Endothelial cell of umbilical vein (primary cell): ENCODE measurements around the gene PRKCZ. TPM values are rescaled to one million over a fixed set of nuclear protein-coding genes. Genes with fewer than 3 reads are reported as not detected.

Experiments
- BruUV-seq: library from RNA; stranded (reverse); fragments of 400-500 nt; replicated peaks from 2 replicates; lab custom pipeline; 2021; lab: Mats Ljungman, UMichigan
- CTCF ChIA-PET: fragments of 300-600, 350-600 bp; sonication (Branson Sonifier 250); formaldehyde crosslinking; loops from one replicate; lab custom pipeline; 2021; ENCODE audit warnings: antibody characterized with exemption, inconsistent platforms; lab: Charles Lee
- POLR2A ChIA-PET: fragments of 300-600, 350-600 bp; sonication (Branson Sonifier 250); formaldehyde crosslinking; loops from one replicate; lab custom pipeline; 2021; ENCODE audit warnings: antibody characterized with exemption, inconsistent platforms; lab: Charles Lee
- DNase-seq: peaks from one replicate; pipeline ENCODE4 v3.0.0-alpha.2; 2011; ENCODE audit warnings: low read depth, low spot score
- FAIRE-seq: peaks from 2 replicates; lab custom pipeline; 2011; peaks lifted over from hg19 to GRCh38; lab: Jason Lieb, UNC
- H2AFZ ChIP-seq: 2 replicates; pipeline ENCODE4 v1.6.0; 2012; ENCODE audit warnings: low read depth, low read length, control low read depth, inconsistent platforms
- H3K27ac ChIP-seq: 2 replicates; pipeline ENCODE4 v1.5.1; 2011; ENCODE audit warnings: low read depth, mild to moderate bottlenecking, control low read depth, low read length, moderate library complexity; ENCODE audit not compliant: insufficient read depth
- H3K27me3 ChIP-seq, 2 experiments: 2 replicates each; pipeline versions ENCODE4 v1.6.0 to v1.6.1; 2011; ENCODE audit warnings: low read length in 2 of 2, mixed read lengths in 1 of 2; ENCODE audit not compliant: control insufficient read depth in 2 of 2, insufficient read depth in 2 of 2
- H3K36me3 ChIP-seq, 2 experiments: 2 replicates in 1 of 2; 3 replicates in 1 of 2; pipeline ENCODE4 v1.5.1; 2011; ENCODE audit warnings: low read length in 2 of 2, mild to moderate bottlenecking in 1 of 2, moderate library complexity in 1 of 2; ENCODE audit not compliant: control insufficient read depth in 2 of 2, insufficient read depth in 2 of 2; ENCODE audit errors: extremely low read depth in 1 of 2
- H3K4me1 ChIP-seq: 3 replicates; pipeline ENCODE4 v1.5.1; 2011; ENCODE audit warnings: mild to moderate bottlenecking, low read length; ENCODE audit not compliant: control insufficient read depth, insufficient read depth; ENCODE audit errors: extremely low read depth
- H3K4me2 ChIP-seq: 2 replicates; pipeline ENCODE4 v1.6.1; 2011; ENCODE audit warnings: low read length, control low read depth, mixed read lengths; ENCODE audit not compliant: insufficient read depth
- H3K4me3 ChIP-seq, 3 experiments: fragments of 200-600 bp in 1 of 3; sonication (generic), shearing (Covaris generic) in 1 of 3; replicated peaks in 1 of 3; 2 replicates each; pipeline ENCODE4 v1.5.1; 2011 to 2016; ENCODE audit warnings: control low read depth in 3 of 3, low read length in 3 of 3, mild to moderate bottlenecking in 2 of 3, inconsistent platforms in 1 of 3, low read depth in 1 of 3, moderate library complexity in 1 of 3; ENCODE audit not compliant: insufficient read depth in 1 of 3
- H3K79me2 ChIP-seq: 2 replicates; pipeline ENCODE4 v1.6.0; 2012; ENCODE audit warnings: low read length, inconsistent platforms; ENCODE audit not compliant: control insufficient read depth, insufficient read depth
- H3K9ac ChIP-seq: replicated peaks from 2 replicates; pipeline ENCODE3; 2011; ENCODE audit warnings: low read length, control low read depth; ENCODE audit not compliant: insufficient read depth; ENCODE audit errors: extremely low read depth
- H3K9me1 ChIP-seq: replicated peaks from 3 replicates; pipeline ENCODE4 v1.6.0; 2011; ENCODE audit warnings: mild to moderate bottlenecking, low read length; ENCODE audit not compliant: control insufficient read depth, insufficient read depth; ENCODE audit errors: extremely low read depth
- H3K9me3 ChIP-seq: replicated peaks from 2 replicates; pipeline ENCODE4 v1.5.1; 2012; ENCODE audit warnings: low read length, inconsistent platforms; ENCODE audit not compliant: control insufficient read depth, insufficient read depth
- H4K20me1 ChIP-seq: replicated peaks from 2 replicates; pipeline ENCODE3; 2011; ENCODE audit warnings: mild to moderate bottlenecking, low read length; ENCODE audit not compliant: control insufficient read depth, insufficient read depth; ENCODE audit errors: extremely low read depth
- EZH2 ChIP-seq: IDR thresholded peaks from 2 replicates; pipeline ENCODE4 v1.6.1; 2012; ENCODE audit warnings: borderline replicate concordance, low read depth, mild to moderate bottlenecking, moderate library complexity, low read length, inconsistent platforms; ENCODE audit not compliant: severe bottlenecking
- FOS ChIP-seq: IDR thresholded peaks from 2 replicates; pipeline ENCODE4 v1.6.1; 2011; ENCODE audit warnings: mild to moderate bottlenecking, low read length, moderate library complexity, borderline replicate concordance; ENCODE audit not compliant: insufficient read depth
- GATA2 ChIP-seq: IDR thresholded peaks from 2 replicates; pipeline ENCODE4 v1.7.0; 2011; ENCODE audit warnings: low read depth, mild to moderate bottlenecking, moderate library complexity, mixed read lengths, low read length; ENCODE audit not compliant: insufficient read length, insufficient read depth
- JUN ChIP-seq: IDR thresholded peaks from 2 replicates; pipeline ENCODE4 v1.6.1; 2011; ENCODE audit warnings: borderline replicate concordance, low read depth; ENCODE audit not compliant: insufficient read length, insufficient read depth
- MYC ChIP-seq: IDR thresholded peaks from one replicate; pipeline ENCODE4 v1.6.1; 2011; ENCODE audit warnings: mild to moderate bottlenecking, low read depth, low read length
- POLR2A ChIP-seq: IDR thresholded peaks from 2 replicates; pipeline ENCODE4 v1.6.1; 2012; ENCODE audit warnings: low read depth, mild to moderate bottlenecking, control low read depth, low read length
- POLR2AphosphoS5 ChIP-seq: IDR thresholded peaks from 2 replicates; pipeline ENCODE4 v1.6.1; 2012; ENCODE audit warnings: low read depth, mild to moderate bottlenecking, control low read depth, low read length, moderate library complexity; ENCODE audit not compliant: insufficient read depth
- dilution Hi-C: fragments of 300-500 bp; cut with MboI; formaldehyde crosslinking; loops from one replicate; pipeline ENCODE4 v1.15.0; 2019; ENCODE audit warnings: low sequenced_read_pairs; ENCODE audit not compliant: extremely low pct_ligation_motif_present
- intact Hi-C: fragments of 100-400 bp; cut with micrococcal nuclease; formaldehyde crosslinking; loops from one replicate; pipeline ENCODE4 v1.10.0; 2022
- polyA plus RNA-seq, 4 experiments: library from polyadenylated mRNA; depleted of rRNA in 3 of 4; stranded (reverse) in 3 of 4; unstranded in 1 of 4; fragments of >200 nt; gene quantifications; 2 replicates each; pipeline versions ENCODE4 v1.2.1 to v1.2.3, GENCODE V29; 2011 to 2012; ENCODE audit warnings: missing spikeins in 1 of 4
- total RNA-seq: library from RNA; stranded (reverse); gene quantifications from 2 replicates; pipeline ENCODE4 v1.2.3, GENCODE V29; 2021
- TF ChIP-seq, protein P1 (sequence below): IDR thresholded peaks from 2 replicates; pipeline ENCODE4 v1.6.1; 2011; ENCODE audit not compliant: insufficient read depth, insufficient read length
- TF ChIP-seq, protein P2 (sequence below), 2 donors: IDR thresholded peaks; 1 replicate in 1 of 2; 2 replicates in 1 of 2; pipeline ENCODE4 v1.5.1; 2011; ENCODE audit warnings: low read length in 2 of 2, mild to moderate bottlenecking in 2 of 2, moderate library complexity in 2 of 2, control low read depth in 1 of 2, inconsistent platforms in 1 of 2, low read depth in 1 of 2; ENCODE audit not compliant: insufficient read depth in 1 of 2; ENCODE audit errors: extremely low read depth in 1 of 2

PRKCZ gene
- total and polyA plus RNA-seq, 2 donors (not counting 3 experiments of a cell fraction or from before 2014, with no cell fraction given), result 0.22 to 1.7 TPM

DNA sequence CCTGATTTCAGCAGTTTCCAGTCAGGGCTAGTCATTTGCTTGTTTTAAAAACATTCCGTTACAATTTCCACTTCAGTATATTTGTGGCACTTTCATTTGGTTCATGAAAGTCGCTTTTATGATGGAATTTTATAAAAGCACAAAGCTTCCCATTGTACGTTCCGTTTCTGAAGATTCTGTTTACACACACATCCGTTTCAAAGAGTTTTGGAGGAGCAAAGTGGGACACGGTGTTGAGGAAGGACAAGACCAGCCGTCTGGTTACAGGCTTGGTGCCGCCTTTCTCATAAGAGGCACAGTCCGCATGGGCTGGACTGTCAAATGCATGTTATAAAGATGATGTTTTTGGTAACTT is 84.0 kb downstream of the PRKCZ start:
- DNase-seq (no peak), FAIRE-seq (no peak)
- CTCF ChIA-PET, result interaction anchor here (2.0 kb wide), 1 partner anchor 40 kb away, joined by 7 read pairs; no protein-coding TSS in a partner anchor
- no peaks in the 10 kb centered on the region for H3K27me3 ChIP-seq
- no peak for TF ChIP-seq GATA2
- no peak for TF ChIP-seq MYC
- no peak for TF ChIP-seq POLR2AphosphoS5
- TF ChIP-seq EZH2, result no peak
- no peak for TF ChIP-seq JUN
- TF ChIP-seq FOS, result no peak
- TF ChIP-seq POLR2A, result no peak
- TF ChIP-seq, protein P1, sequence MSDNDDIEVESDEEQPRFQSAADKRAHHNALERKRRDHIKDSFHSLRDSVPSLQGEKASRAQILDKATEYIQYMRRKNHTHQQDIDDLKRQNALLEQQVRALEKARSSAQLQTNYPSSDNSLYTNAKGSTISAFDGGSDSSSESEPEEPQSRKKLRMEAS, result no peak
- TF ChIP-seq, protein P2, sequence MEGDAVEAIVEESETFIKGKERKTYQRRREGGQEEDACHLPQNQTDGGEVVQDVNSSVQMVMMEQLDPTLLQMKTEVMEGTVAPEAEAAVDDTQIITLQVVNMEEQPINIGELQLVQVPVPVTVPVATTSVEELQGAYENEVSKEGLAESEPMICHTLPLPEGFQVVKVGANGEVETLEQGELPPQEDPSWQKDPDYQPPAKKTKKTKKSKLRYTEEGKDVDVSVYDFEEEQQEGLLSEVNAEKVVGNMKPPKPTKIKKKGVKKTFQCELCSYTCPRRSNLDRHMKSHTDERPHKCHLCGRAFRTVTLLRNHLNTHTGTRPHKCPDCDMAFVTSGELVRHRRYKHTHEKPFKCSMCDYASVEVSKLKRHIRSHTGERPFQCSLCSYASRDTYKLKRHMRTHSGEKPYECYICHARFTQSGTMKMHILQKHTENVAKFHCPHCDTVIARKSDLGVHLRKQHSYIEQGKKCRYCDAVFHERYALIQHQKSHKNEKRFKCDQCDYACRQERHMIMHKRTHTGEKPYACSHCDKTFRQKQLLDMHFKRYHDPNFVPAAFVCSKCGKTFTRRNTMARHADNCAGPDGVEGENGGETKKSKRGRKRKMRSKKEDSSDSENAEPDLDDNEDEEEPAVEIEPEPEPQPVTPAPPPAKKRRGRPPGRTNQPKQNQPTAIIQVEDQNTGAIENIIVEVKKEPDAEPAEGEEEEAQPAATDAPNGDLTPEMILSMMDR (IDR thresholded peaks at IDR 0.05; ENCODE audit: extremely low read depth in 1 of 2, insufficient read depth in 1 of 2, low read depth in 1 of 2, low read length in 2 of 2), result no peak
- intact Hi-C loops, result loop anchor here (10.0 kb wide), 1 partner anchor 219 kb away; the partner anchor contains the start of genes CALML6 and TMEM52
- H3K4me1 ChIP-seq, result peaks cover 4% of the 10 kb centered on the region
- no peaks in the 10 kb centered on the region for H4K20me1 ChIP-seq
- no peaks in the 10 kb centered on the region for H3K9me3 ChIP-seq
- no peaks in the 10 kb centered on the region for H3K9me1 ChIP-seq
- no peak overlapping the region for H3K27ac ChIP-seq
- no peaks in the 10 kb centered on the region for H3K79me2 ChIP-seq
- H3K4me3 ChIP-seq, result no peak overlapping the region
- dilution Hi-C loops, result no loop called here
- H3K36me3 ChIP-seq, result no peaks in the 10 kb centered on the region
- no peak overlapping the region for H3K9ac ChIP-seq
- H2AFZ ChIP-seq, result no peak overlapping the region
- POLR2A ChIA-PET, result no interaction called here
- no TSS peak for BruUV-seq
- no peak overlapping the region for H3K4me2 ChIP-seq
